ENCODE measurements around the gene ALDH16A1. TPM values are rescaled to one million over a fixed set of nuclear protein-coding genes. Genes with fewer than 3 reads are reported as not detected.

Gene ALDH16A1
- total and polyA plus RNA-seq, 10 of the 15 experiments (the other 5 are each of a cell fraction or from before 2014, with no cell fraction given) = 1.7 to 49.3 (median 18.1) TPM

DNA sequence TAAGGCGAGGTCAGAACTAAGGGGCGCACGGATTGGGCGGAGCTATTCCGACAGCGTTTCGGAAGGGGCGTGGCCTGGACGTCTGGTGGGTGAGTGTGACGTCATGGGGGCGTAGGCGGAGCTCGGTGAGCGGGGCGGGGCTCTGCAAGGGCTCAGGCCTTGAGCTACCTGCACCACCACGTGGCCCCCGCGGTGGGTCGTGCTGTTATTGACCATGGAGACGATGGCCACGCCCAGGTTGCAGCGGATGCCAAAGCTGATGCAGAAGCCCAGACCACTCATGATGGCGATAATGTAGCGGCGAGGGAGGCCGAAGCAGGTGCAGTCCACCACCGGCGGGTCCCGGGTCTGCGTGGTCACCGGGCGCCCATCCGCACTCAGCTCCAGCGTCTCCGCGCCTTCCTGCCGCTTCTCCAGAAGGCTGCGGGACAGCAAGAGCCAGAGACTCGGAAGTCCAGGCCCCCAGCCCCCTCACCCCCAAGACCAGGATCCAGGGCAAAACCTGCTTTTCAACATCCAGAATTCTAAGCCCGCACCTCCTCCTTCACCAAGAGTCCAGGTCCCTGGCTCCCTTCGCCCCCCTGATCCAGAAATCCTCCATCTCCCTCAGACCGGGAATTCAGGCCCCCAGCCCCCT is 16.5 kb upstream of the ALDH16A1 start:
- POLR2A ChIA-PET = interaction anchor here (0.6 kb wide), 1 partner anchor 33 kb away, joined by 3 read pairs; no protein-coding TSS in a partner anchor
- H3K9ac ChIP-seq (ENCODE audit: control insufficient read depth, insufficient read depth, low read length) = no peak overlapping the region
- no peaks in the 10 kb centered on the region for H3K9me3 ChIP-seq (replicated peaks; ENCODE audit: control insufficient read depth, insufficient read depth, low read length)
- no peak overlapping the region for H3K4me2 ChIP-seq (ENCODE audit: control insufficient read depth, insufficient read depth)
- ATAC-seq (peak; percentile 73), DNase-seq (ENCODE audit: low read depth, low spot score) (no peak), FAIRE-seq (no peak)
- CTCF ChIA-PET = interaction anchor here (1.0 to 2.2 kb wide), 6 partner anchors 10 to 228 kb away, joined by 3 to 8 read pairs (median 4); partner anchors contain the start of genes FLT3LG and GFY
- no TSS peak for BruUV-seq (replicated peaks)
- intact Hi-C loops (cut with micrococcal nuclease; ENCODE audit: unreplicated experiment) = no loop called here
- WGBS (ENCODE audit: insufficient coverage, insufficient replicate concordance, low lambda C conversion rate, missing lambda C conversion rate) = 32% methylated on average over 42 of the region's 42 CpGs
- SMC1A ChIA-PET (ENCODE audit: uncharacterized antibody, unreplicated experiment) = interaction anchor here (1.6 kb wide), 1 partner anchor 45 kb away, joined by 5 read pairs; no protein-coding TSS in a partner anchor
- H3K27ac ChIP-seq (ENCODE audit: control insufficient read depth, insufficient read depth) = no peak overlapping the region
- no peak for TF ChIP-seq SIN3A (IDR thresholded peaks at IDR 0.05; ENCODE audit: low read depth, low read length)
- no peak for TF ChIP-seq EP300 (IDR thresholded peaks at IDR 0.05; ENCODE audit: borderline replicate concordance in 1 of 2, control insufficient read depth in 1 of 2, low read depth in 2 of 2, low read length in 2 of 2)
- TF ChIP-seq PAX8 (IDR thresholded peaks at IDR 0.05) = no peak
- TF ChIP-seq SIX5 (IDR thresholded peaks at IDR 0.05; ENCODE audit: low read depth, low read length, severe bottlenecking) = no peak
- TF ChIP-seq CREM (IDR thresholded peaks at IDR 0.05; ENCODE audit: low read depth) = 0 out of 2 replicates have a peak, but pooled peaks have one; percentile 47
- TF ChIP-seq FOXK2 (IDR thresholded peaks at IDR 0.05) = no peak
- TF ChIP-seq, protein P1, sequence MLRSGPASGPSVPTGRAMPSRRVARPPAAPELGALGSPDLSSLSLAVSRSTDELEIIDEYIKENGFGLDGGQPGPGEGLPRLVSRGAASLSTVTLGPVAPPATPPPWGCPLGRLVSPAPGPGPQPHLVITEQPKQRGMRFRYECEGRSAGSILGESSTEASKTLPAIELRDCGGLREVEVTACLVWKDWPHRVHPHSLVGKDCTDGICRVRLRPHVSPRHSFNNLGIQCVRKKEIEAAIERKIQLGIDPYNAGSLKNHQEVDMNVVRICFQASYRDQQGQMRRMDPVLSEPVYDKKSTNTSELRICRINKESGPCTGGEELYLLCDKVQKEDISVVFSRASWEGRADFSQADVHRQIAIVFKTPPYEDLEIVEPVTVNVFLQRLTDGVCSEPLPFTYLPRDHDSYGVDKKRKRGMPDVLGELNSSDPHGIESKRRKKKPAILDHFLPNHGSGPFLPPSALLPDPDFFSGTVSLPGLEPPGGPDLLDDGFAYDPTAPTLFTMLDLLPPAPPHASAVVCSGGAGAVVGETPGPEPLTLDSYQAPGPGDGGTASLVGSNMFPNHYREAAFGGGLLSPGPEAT (IDR thresholded peaks at IDR 0.05; ENCODE audit: low read depth) = no peak
- TF ChIP-seq NBN (IDR thresholded peaks at IDR 0.05) = 0 out of 2 replicates have a peak, but pooled peaks have one; percentile 31
- TF ChIP-seq ESRRA (IDR thresholded peaks at IDR 0.05; ENCODE audit: low read length) = no peak
- TF ChIP-seq, protein P2, sequence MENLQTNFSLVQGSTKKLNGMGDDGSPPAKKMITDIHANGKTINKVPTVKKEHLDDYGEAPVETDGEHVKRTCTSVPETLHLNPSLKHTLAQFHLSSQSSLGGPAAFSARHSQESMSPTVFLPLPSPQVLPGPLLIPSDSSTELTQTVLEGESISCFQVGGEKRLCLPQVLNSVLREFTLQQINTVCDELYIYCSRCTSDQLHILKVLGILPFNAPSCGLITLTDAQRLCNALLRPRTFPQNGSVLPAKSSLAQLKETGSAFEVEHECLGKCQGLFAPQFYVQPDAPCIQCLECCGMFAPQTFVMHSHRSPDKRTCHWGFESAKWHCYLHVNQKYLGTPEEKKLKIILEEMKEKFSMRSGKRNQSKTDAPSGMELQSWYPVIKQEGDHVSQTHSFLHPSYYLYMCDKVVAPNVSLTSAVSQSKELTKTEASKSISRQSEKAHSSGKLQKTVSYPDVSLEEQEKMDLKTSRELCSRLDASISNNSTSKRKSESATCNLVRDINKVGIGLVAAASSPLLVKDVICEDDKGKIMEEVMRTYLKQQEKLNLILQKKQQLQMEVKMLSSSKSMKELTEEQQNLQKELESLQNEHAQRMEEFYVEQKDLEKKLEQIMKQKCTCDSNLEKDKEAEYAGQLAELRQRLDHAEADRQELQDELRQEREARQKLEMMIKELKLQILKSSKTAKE (IDR thresholded peaks at IDR 0.05; ENCODE audit: low read depth, poor library complexity, severe bottlenecking) = no peak
- TF ChIP-seq ATF7 (IDR thresholded peaks at IDR 0.05; ENCODE audit: low read depth) = peak; percentile 67
- no peak for TF ChIP-seq CHD2 (IDR thresholded peaks at IDR 0.05; ENCODE audit: borderline replicate concordance, low read depth, low read length)
- TF ChIP-seq TCF7 (IDR thresholded peaks at IDR 0.05; ENCODE audit: borderline replicate concordance) = no peak
- no peak for TF ChIP-seq POU2F2 (IDR thresholded peaks at IDR 0.05; ENCODE audit: borderline replicate concordance, low read depth, low read length)
- no peak for TF ChIP-seq ETV6 (conservative IDR thresholded peaks at IDR 0.05 in 1 of 2, IDR thresholded peaks at IDR 0.05 in 1 of 2; ENCODE audit: borderline replicate concordance in 1 of 2, low read depth in 1 of 2)
- no peak for TF ChIP-seq MYC (IDR thresholded peaks at IDR 0.05; ENCODE audit: insufficient read depth, insufficient read length, insufficient replicate concordance, low read length, severe bottlenecking)
- no peak for TF ChIP-seq IRF4 (IDR thresholded peaks at IDR 0.05; ENCODE audit: low read depth, low read length)
- TF ChIP-seq CREB1 (IDR thresholded peaks at IDR 0.05; ENCODE audit: low read depth) = peak; percentile 58; the same call in 1 of the 2 replicates
- no peak for TF ChIP-seq TBL1XR1 (IDR thresholded peaks at IDR 0.05; ENCODE audit: low read depth, low read length)
- TF ChIP-seq PKNOX1 (IDR thresholded peaks at IDR 0.05) = no peak
- H3K27me3 ChIP-seq (replicated peaks in 1 of 2; ENCODE audit: control insufficient read depth in 2 of 2, insufficient read depth in 2 of 2, low read length in 1 of 2) = peaks cover 11 to 24% of the 10 kb centered on the region in 2 experiments
- in situ Hi-C loops (cut with MboI) = loop anchor here (5.0 kb wide), 1 partner anchor 44 kb away; no protein-coding TSS in a partner anchor
- H2AFZ ChIP-seq (ENCODE audit: control insufficient read depth, low read depth, low read length) = no peak overlapping the region
- RAD21 ChIA-PET (ENCODE audit: unreplicated experiment) = interaction anchor here (1.1 kb wide), 1 partner anchor 45 kb away, joined by 4 read pairs; no protein-coding TSS in a partner anchor
- H4K20me1 ChIP-seq (ENCODE audit: control insufficient read depth, insufficient read depth) = no peaks in the 10 kb centered on the region
- H3K4me1 ChIP-seq (ENCODE audit: control insufficient read depth, insufficient read depth, low read length) = no peaks in the 10 kb centered on the region
- H3K79me2 ChIP-seq (ENCODE audit: control insufficient read depth, insufficient read depth, low read length) = no peaks in the 10 kb centered on the region
- no peaks in the 10 kb centered on the region for H3K36me3 ChIP-seq (ENCODE audit: control insufficient read depth in 2 of 2, insufficient read depth in 2 of 2, low read length in 1 of 2)
- H3K4me3 ChIP-seq = no peak overlapping the region

Data from GM12878 (cell line).